Caco-2 (cell line): ENCODE data around the gene MYADM. TPM values are rescaled to one million over a fixed set of nuclear protein-coding genes. Genes with fewer than 3 reads are reported as not detected.
A peak's percentile ranks its signal among the peaks of the same experiment; 100 is the strongest.

ENCODE experiments used
- BruUV-seq: library from RNA; stranded (reverse); fragments of 400-500 nt; replicated peaks from 2 replicates; lab custom pipeline; 2021; lab: Mats Ljungman, UMichigan
- CTCF ChIA-PET: fragments of 300-600 bp; sonication (Branson Sonifier 250); formaldehyde crosslinking; loops from one replicate; lab custom pipeline; 2022; ENCODE audit warnings: antibody characterized with exemption; lab: Charles Lee
- POLR2A ChIA-PET: fragments of 300-600 bp; sonication (Branson Sonifier 250); formaldehyde crosslinking; loops from one replicate; lab custom pipeline; 2022; ENCODE audit warnings: antibody characterized with exemption; lab: Charles Lee
- DNase-seq, 2 experiments: peaks; one replicate each; pipeline versions ENCODE4 v3.0.0 to v3.0.0-alpha.2; 2020 to 2022
- H3K27me3 ChIP-seq: replicated peaks from 2 replicates; pipeline ENCODE4 v1.6.0; 2011; ENCODE audit warnings: low read length; ENCODE audit not compliant: control insufficient read depth, insufficient read depth
- H3K36me3 ChIP-seq: 2 replicates; pipeline ENCODE4 v1.5.1; 2011; ENCODE audit warnings: low read length; ENCODE audit not compliant: control insufficient read depth, insufficient read depth
- H3K4me1 ChIP-seq: fragments of 250-450 bp; sonication (Bioruptor Pico); 2 replicates; pipeline ENCODE4 v1.5.1; 2020; ENCODE audit warnings: mild to moderate bottlenecking
- H3K4me3 ChIP-seq: 2 replicates; pipeline ENCODE4 v1.5.1; 2011; ENCODE audit warnings: low read depth, mild to moderate bottlenecking, control low read depth, low read length
- H3K9me3 ChIP-seq: fragments of 250-450 bp; sonication (Bioruptor Pico); 2 replicates; pipeline ENCODE4 v1.5.1; 2020; ENCODE audit warnings: mild to moderate bottlenecking, moderate library complexity
- H3K27ac Mint-ChIP-seq: one replicate; pipeline ENCODE4 v1.8.0; 2022; ENCODE audit warnings: mixed read lengths; ENCODE audit not compliant: unreplicated experiment
- H3K27me3 Mint-ChIP-seq: one replicate; pipeline ENCODE4 v1.8.0; 2022; ENCODE audit warnings: mixed read lengths; ENCODE audit not compliant: insufficient read depth, unreplicated experiment
- H3K36me3 Mint-ChIP-seq: one replicate; pipeline ENCODE4 v1.8.0; 2022; ENCODE audit warnings: mild to moderate bottlenecking, mixed read lengths; ENCODE audit not compliant: insufficient read depth, unreplicated experiment
- H3K4me1 Mint-ChIP-seq: one replicate; pipeline ENCODE4 v1.8.0; 2022; ENCODE audit warnings: low read depth, mixed read lengths; ENCODE audit not compliant: unreplicated experiment
- H3K4me3 Mint-ChIP-seq: one replicate; pipeline ENCODE4 v1.8.0; 2022; ENCODE audit warnings: mild to moderate bottlenecking, moderate library complexity, mixed read lengths; ENCODE audit not compliant: unreplicated experiment
- H3K9me3 Mint-ChIP-seq: one replicate; pipeline ENCODE4 v1.8.0; 2022; ENCODE audit warnings: mixed read lengths; ENCODE audit not compliant: unreplicated experiment
- CTCF ChIP-seq, 2 experiments: fragments of 200-600 bp in 1 of 2; IDR thresholded peaks; 1 replicate in 1 of 2; 2 replicates in 1 of 2; pipeline versions ENCODE4 v1.5.1 to v1.8.0; 2011 to 2022; ENCODE audit warnings: antibody characterized with exemption in 1 of 2, control low read depth in 1 of 2, inconsistent platforms in 1 of 2, low read depth in 1 of 2, low read length in 1 of 2, mild to moderate bottlenecking in 1 of 2, moderate library complexity in 1 of 2; ENCODE audit not compliant: insufficient read depth in 1 of 2, severe bottlenecking in 1 of 2, unreplicated experiment in 1 of 2
- intact Hi-C: fragments of 100-400 bp; cut with micrococcal nuclease; formaldehyde crosslinking; loops from one replicate; pipeline ENCODE4 v1.10.0; 2022; ENCODE audit not compliant: unreplicated experiment
- total RNA-seq: library from RNA; stranded (reverse); gene quantifications from 2 replicates; pipeline ENCODE4 v1.2.3, GENCODE V29; 2022

MYADM gene
- total RNA-seq, 1 experiment from 2014 or later: 115 TPM

- Mint-ChIP-seq H3K36me3 (peaks cover 49% of the 10 kb centered on the region), H3K9me3 (no peaks in the 10 kb centered on the region), H3K4me1 (peaks cover 33% of the 10 kb centered on the region), H3K27me3 (no peaks in the 10 kb centered on the region), H3K4me3 (peak overlapping the region; percentile 97), H3K27ac (peak overlapping the region; percentile 100)
- ChIA-PET POLR2A (interaction anchor here (0.6 kb wide), 2 partner anchors 13 to 271 kb away, joined by 3 read pairs; partner anchors contain the start of gene CNOT3), CTCF (interaction anchor here (0.6 to 2.8 kb wide), 3 partner anchors 13 to 309 kb away, joined by 3 to 29 read pairs (median 6); partner anchors contain the start of gene PRKCG)
- Histone ChIP-seq H3K4me3 (peak overlapping the region; percentile 32), H3K9me3 (no peaks in the 10 kb centered on the region), H3K36me3 (no peaks in the 10 kb centered on the region), H3K27me3 (no peaks in the 10 kb centered on the region), H3K4me1 (peaks cover 37% of the 10 kb centered on the region)
- intact Hi-C loops: loop anchor here (1.0 to 5.0 kb wide), 3 partner anchors 13 to 271 kb away; partner anchors contain the start of genes CNOT3 and PRKCG
- BruUV-seq: no TSS peak
- no peak for TF ChIP-seq CTCF (IDR thresholded peaks at IDR 0.05; ENCODE audit: insufficient read depth in 1 of 2, low read depth in 1 of 2, low read length in 1 of 2, severe bottlenecking in 1 of 2, unreplicated experiment in 1 of 2)
- DNase-seq: peak; percentile 56 to 71
These were observed 1.5 kb upstream of the MYADM start for GRCh38 chr19:53865918-53866864.

- BruUV-seq: no TSS peak
- H3K9me3 ChIP-seq: no peaks in the 10 kb centered on the region
- no peak for TF ChIP-seq CTCF (IDR thresholded peaks at IDR 0.05; ENCODE audit: insufficient read depth in 1 of 2, low read depth in 1 of 2, low read length in 1 of 2, severe bottlenecking in 1 of 2, unreplicated experiment in 1 of 2)
- H3K36me3 ChIP-seq: no peaks in the 10 kb centered on the region
- no peaks in the 10 kb centered on the region for H3K27me3 ChIP-seq
- ChIA-PET CTCF (interaction anchor here (1.1 to 2.8 kb wide), 4 partner anchors 12 to 163 kb away, joined by 3 to 29 read pairs (median 8); partner anchors contain the start of gene PRKCG), POLR2A (interaction anchor here (0.7 to 2.4 kb wide), 12 partner anchors 10 to 323 kb away, joined by 3 to 37 read pairs (median 4); partner anchors contain the start of genes CACNG6, CNOT3, MBOAT7 and PRKCG)
- Mint-ChIP-seq H3K27ac (peak overlapping the region; percentile 100), H3K36me3 (peaks cover 55% of the 10 kb centered on the region), H3K27me3 (no peaks in the 10 kb centered on the region), H3K4me1 (peaks cover 38% of the 10 kb centered on the region), H3K4me3 (peak overlapping the region; percentile 97), H3K9me3 (no peaks in the 10 kb centered on the region)
- no peak for DNase-seq
- peak overlapping the region; percentile 55 for H3K4me3 ChIP-seq
- peaks cover 37% of the 10 kb centered on the region for H3K4me1 ChIP-seq
- intact Hi-C loops: loop anchor here (5.0 kb wide), 1 partner anchor 270 kb away; the partner anchor contains the start of gene CNOT3
These were observed 838 bp upstream of the MYADM start for GRCh38 chr19:53866865-53867224.
